Activated CD8-positive, alpha-beta memory T cell treated with anti-CD3 and anti-CD28 coated beads, Interleukin-2, amount 50 U/mL, for 24 hours (primary cell): Measurements from ENCODE around the gene FAM124A.

Experiments used
- DNase-seq: peaks from one replicate; pipeline ENCODE4 v3.0.0-alpha.2; 2020; ENCODE audit errors: extremely low read depth

FAM124A gene

DNA sequence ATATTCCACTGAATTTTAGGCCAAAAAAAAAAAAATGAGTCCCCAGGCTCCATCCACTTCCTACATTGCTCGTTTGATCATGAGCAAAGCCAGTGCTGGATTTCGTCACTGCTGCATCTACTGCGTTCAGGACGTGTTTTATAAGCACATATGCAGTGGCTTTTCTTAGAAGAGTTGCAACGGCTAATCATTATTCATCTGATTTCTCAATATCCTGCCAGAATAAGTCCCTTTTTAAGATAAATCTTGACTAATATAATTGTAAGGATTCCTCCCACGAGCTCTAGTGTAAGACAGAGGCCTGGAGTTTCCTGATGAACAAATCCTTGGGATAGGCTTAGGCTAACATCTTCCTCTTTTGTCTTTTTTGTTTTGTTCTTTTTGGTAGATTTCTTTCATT is 19.5 kb downstream of the FAM124A start:
- DNase-seq = no peak

DNA sequence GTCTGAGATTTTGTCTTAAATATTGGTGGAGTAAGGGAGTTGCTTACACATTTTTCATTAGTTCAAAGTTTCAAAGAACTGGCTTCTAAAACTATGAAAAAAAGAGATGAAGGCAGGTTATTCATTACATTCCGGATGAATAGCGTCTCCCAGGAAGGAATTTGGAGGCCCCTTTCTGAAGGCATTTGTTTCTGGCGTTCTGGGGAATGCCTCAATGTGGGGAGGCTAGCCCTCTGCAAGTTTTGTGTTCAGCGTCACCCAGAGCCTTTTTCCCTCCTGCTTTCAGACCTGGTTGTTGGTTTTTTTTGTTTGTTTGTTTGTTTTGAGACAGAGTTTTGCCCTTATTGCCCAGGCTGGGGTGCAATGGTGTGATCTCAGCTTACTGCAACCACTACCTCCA is 21.0 kb downstream of the FAM124A start:
- DNase-seq = no peak

DNA sequence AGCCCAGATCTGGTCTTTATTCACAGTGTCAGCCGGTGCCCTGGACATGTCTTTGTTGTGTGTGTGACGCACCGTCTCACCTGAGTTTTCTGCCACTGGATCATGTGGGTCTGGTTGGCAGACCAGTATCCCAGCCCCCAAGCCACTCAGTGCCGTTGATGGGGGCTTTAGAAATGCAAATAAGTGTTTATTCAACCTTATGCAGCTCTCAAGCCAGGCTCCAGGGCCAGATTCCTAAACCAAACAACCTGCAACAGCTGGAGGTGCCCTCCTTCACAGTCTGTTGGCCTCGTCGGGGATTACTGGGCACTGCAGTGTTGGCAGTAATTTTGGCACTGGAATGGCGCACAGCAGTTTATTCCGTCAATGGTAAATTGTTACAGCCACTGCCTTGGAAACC is 21.6 kb downstream of the FAM124A start:
- DNase-seq = no peak

GRCh38 chr13:51244637-51245405 is 22.6 kb downstream of the FAM124A start:
- no peak for DNase-seq

DNA sequence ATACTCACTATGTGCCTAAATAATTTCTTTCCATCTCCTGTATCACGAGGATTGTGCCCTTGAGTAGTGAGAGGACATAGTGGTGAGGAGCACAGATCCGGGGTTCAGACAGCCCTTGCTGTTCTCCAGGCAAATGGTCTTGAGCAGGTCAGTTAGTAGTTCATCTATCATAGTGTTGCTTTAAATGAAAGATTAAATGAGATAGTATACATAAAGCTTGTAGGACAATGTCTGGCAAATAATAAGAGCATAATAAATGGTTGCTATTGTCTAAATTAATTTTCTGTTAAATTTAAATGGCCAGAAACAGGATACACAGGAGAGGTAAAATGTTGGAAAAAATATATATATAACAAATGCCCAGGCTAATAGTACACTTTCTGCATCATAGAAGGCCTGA is 23.4 kb downstream of the FAM124A start:
- no peak for DNase-seq

DNA sequence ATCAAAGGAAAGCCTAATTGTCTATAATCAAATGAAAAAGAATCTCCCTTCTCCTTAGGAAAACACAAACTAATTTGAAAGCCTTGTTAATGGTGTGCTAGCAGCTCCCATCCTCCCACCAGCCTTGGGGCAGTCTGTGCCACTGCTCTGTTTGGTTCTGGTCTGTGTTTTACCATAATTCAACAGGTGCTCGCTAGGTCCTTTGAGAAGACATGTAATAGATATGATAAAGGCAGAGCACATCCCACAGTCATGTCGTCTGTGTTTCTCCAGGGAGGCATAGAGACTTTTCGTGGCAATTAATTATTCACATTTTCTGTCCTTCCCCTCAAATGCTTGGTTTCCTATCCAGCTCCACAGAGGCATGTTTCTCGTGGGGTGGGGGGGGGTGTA is 23.8 kb downstream of the FAM124A start:
- DNase-seq = no peak

DNA sequence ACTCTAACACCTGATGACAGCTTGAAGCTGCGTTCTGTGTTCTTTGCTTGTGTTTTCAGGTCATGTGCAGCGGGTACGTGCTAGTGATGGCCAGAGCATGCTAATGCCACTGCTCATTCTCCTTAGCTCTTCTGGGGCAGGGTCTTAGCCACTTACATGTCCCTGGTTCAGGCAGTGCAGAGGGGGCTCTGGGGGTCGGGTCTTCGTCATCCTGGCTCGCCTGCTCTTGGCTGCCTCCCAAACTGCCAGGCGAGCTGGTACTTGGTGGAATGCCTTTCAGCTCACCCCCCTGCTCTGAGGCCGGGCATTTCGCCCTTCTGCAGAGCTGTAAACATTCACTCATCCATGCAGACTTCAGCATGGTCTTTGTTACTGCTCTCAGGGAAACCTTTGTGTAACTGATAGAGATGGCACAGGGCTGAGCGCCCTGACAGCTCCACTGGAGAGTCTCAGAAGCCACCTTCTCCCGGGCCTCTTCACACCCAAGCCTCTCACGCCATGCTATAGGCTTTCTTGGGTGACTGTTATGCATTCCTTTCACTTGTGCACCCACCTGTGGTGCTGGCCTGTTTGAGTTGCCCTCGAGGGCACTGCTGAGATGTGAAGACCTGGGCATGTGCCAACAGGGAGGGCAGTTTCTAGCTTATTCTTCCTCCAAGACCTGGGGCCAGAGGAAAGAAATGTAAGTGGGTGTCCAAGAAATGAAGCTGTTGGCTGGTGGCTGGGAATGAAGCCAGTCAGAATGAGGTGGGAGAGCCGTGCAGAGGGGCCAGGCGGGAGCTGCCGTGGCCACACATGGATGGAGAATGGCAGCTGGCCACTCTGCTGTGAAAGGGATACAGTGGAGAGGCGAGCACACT is 24.4 kb downstream of the FAM124A start:
- no peak for DNase-seq

GRCh38 chr13:51249255-51249654 is 27.1 kb downstream of the FAM124A start:
- DNase-seq = no peak

DNA sequence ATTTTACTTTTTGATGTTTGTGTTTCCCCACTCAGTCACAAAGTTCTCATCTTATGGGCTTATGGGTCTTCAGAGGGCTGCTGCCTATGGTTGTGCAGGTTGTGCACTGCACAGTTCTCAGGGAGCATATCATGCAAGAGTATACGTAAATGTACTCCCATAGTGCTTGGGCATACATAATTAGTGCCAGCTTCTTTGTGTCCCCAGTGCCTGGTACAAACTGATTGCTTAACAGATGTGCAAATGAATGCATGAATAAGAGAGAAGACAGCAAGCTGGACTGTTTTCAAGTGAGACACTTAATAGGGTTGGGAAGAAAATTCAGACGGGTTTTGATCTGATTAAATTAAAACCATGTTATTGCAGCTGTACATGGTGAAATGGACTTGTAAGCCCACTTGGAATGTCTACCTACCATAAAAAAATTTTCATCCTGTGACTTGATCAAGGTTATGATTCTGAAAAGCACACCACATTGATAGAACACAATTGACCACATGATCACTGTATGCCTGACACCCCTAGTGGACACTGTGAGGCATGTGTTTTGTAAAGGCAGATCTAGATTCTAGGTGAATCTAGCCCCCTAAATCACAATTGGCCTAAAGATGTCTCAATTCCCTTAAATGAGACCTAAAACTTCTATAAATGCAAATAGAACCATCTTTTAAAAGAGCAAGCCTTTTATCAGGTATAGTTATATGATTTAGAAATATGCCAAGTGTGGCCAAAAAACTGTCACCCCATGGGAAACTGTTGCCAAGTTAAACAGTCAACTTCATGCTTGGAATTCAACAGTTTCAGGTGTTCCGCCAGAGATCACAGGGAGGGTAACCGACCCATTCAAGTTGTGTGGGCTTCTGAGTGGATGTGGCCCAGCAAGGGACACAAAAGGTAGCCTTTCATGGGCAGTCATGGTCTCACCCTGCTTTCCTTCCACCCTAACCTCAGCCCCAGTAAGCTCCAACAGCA is 27.9 kb downstream of the FAM124A start:
- DNase-seq = no peak

- DNase-seq = no peak
Observed at GRCh38 chr13:51251480-51251879, 29.3 kb downstream of the FAM124A start.

DNA sequence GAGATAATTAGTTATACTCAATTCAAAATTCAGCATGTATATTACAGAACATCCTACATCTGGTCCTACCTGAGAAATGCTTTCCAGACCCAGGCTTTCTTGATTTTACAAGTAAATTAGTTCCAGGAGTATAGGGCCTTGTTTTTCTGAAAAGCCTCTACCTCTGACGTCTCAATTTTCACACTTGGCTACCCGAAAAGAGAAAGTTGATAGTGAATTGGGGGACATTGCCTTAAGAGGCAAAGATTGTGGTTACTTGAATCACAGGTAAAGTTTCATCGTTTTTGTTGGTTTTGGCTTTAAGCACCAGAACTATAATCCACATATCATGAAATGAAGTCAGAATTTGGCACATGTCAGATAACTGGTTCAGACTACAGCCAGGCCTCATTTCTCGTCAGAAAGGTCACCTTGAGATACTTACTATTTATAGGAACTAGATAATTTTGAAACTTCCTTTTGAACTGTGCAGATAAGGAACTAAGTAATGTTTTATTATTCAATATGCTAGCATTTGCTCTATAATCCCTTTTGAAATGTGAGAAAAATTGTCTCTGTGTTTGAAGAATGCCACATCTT is 30.8 kb downstream of the FAM124A start:
- no peak for DNase-seq

DNA sequence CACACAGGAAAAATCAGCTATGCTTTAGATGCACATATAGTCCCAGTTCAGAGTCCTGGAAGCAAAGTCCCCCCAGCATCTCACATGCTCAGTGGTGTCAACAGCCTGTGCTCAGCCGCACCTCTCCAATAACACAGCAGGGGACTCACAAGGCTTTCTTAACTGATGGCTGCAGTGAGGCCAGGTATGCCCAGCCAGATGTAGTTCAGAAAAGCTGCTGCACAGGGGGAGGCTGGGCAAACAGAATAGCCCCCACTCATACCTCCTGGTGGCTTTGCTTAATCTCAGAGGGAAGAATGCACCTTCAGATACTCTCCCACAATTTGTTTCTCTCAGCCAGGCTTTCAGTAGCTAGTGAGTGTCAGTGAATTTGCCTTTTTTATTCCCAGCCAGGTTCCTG is 33.4 kb downstream of the FAM124A start:
- DNase-seq = no peak

GRCh38 chr13:51257187-51257586 is 35.0 kb downstream of the FAM124A start:
- no peak for DNase-seq

DNA sequence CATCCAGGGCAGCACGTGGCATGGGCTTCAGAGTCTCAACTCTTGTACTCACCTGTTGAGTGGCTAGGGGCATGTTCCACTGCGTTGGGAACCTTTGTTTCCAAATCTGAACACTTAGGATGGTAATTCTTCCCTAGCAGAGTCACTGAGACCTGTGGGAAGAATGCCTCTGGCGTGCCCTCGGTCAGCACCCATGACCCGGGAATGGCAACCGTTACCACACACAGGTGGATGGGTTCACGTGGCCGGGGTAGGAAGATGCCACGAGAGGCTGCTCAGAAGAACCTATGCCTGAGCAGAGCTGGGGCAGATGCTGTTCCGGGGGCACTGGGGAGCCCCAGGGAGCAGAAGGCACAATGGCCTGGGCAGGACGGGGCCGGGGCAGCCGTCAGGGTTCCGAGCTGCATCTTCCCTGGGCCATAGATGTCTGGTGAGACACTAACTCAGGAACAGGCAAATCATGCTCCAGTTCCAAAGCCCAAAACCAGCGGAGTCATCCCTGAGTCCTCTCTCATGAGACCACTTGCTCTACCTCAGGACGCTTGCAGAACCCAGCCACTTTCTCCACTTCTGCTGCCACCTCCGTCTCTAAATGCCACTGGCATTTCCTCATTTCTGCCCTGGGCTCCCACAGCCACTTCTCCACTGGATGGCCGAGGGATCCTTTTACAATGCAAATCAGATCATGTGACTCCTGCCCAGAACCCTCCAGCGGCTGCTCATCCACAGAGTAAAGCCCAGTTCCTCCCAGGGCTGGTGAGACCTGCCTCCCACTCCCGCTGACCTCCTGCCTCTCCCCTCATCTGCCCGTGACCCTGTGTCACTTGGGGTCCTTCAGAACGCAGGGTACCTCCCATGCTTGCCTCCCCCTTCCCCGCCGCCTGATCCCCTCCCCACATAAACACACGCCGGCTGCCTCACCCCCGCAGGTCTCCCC is 36.7 kb downstream of the FAM124A start:
- DNase-seq = no peak

DNA sequence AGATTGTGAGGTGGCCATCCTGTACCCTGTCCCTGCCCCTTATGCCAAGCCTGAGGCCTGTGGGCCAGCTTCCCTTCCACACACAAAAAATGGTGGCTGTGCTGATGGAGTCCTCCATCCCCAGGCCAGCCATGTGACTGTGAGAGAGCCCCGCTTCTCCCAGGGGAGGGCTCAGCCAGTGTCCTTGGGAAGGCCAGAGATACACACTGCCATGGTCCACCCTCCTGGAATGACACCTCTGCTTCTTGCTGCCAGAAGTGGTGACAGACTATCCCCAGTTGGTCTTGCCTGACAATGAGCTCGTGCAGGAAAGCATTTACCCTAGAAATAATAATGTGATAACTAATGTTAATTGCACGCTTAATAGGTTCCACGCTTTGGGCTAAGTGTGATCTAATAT is 38.0 kb downstream of the FAM124A start:
- DNase-seq = no peak

- no peak for DNase-seq
Observed at GRCh38 chr13:51261610-51262249, 39.5 kb downstream of the FAM124A start.

- DNase-seq = no peak
Observed at GRCh38 chr13:51262501-51263211, 40.5 kb downstream of the FAM124A start.

DNA sequence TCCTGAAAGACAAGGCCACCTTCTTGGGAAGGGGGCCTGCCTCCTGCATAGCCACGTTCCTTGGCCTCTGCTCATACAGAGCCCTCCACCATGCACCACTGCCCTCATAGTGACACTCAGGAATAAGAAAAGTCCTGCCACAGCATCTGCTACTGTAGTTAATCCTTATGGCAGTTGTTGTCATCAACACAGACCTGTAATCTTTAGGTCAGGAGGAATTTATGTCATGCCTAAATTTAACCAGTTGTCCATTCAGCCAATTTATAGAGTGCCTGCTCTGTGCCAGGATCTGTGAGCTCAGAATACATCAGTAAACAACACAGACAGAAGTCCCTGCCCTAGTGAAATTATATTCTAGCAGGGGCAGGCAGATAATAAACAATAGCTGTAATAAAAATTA is 44.4 kb downstream of the FAM124A start:
- DNase-seq = no peak

GRCh38 chr13:51267622-51268021 is 45.4 kb downstream of the FAM124A start:
- no peak for DNase-seq
